Measurements from ENCODE around the gene SP5.
"Not testable (repeated sequence)": the region's sequence is repeated elsewhere in the genome, so short reads cannot be mapped to it uniquely, and the experiment has no call there.

The SP5 gene

GRCh38 chr2:170740660-170741059 is 25.5 kb downstream of the SP5 start:
- DNase-seq, result no peak

DNA sequence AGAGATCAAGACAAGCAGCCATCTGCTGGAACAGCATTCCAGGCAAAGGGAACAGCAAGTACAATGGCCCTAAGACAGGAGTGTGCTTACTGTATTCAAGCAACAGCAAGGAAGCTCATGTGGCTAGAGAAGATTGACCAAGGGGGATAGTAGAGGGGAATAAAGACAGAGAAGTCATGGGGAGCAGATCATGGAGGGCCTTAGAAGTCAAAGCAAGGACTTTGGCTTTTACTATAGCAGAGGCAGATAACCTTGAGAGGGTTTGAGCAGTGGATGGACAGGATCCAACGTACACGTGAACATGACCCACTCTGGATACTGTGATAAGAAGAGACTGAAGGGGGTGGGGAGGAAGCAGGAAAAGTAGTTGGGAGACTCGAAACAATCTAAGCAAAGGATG is 26.9 kb downstream of the SP5 start:
- DNase-seq, result no peak

DNA sequence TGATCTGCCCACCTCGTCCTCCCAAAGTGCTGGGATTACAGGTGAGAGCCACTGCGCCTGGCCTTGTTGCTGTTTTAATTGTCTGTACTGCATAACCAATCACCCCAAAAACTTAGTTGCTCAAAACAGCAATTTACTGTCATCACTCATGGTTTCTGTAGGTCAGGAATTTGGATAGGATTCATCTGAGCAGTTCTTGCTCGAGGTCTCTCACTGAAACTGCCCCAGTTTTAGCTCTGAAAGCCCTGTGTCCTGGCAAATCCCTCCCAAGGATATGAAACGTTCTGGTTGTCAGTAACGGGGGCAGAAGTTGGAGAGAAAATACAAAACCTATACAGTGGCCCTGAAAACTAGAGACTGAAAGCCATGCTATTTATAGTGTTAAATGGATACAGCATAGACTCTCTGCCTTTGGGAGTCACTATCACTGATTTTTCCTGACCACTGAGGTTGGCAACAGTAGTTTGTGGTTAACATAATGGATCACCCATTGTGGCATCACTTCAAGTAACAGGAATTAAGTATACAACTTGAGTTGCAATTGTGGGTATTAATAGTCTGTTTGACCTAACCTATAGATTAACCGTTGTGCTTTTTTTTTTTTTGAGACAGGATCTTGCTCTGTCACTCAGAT is 27.9 kb downstream of the SP5 start:
- DNase-seq, result no peak

GRCh38 chr2:170743530-170744239 is 28.5 kb downstream of the SP5 start:
- no peak for DNase-seq

GRCh38 chr2:170744248-170745002 is 29.3 kb downstream of the SP5 start:
- DNase-seq, result no peak

DNA sequence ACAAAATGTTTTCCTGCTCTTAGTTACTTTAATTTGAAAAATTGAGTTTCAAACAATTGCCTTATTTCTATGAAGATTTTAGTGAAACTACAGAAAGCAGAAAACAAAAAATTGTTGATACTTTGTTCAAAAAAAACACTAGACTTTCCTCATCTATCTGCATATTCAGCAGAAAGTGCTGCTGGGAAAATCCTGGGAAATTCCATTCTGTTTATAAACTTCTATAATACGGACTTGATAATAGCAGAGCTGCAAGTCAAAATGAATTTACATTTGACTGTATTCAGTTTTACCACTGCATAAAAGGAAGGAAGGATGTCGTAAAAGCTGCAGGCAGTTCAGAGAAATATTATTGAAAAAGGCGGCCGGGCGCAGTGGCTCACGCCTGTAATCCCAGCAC is 30.2 kb downstream of the SP5 start:
- DNase-seq, result no peak

- DNase-seq, result no peak
These were observed 32.8 kb downstream of the SP5 start for GRCh38 chr2:170747921-170748320.

DNA sequence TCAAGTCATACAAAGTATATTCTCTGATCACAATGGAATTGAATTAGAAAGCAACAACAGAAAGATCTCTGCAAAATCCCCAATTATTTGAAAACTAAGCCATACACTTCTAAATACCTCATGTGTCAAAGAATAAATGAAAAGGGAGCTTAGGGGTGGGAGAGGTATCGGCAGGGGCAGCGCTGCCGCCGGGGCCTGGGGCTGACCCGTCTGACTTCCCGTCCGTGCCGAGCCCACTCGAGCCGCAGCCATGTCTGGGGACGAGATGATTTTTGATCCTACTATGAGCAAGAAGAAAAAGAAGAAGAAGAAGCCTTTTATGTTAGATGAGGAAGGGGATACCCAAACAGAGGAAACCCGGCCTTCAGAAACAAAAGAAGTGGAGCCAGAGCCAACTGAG is 36.4 kb downstream of the SP5 start:
- DNase-seq, result not testable (repeated sequence)

DNA sequence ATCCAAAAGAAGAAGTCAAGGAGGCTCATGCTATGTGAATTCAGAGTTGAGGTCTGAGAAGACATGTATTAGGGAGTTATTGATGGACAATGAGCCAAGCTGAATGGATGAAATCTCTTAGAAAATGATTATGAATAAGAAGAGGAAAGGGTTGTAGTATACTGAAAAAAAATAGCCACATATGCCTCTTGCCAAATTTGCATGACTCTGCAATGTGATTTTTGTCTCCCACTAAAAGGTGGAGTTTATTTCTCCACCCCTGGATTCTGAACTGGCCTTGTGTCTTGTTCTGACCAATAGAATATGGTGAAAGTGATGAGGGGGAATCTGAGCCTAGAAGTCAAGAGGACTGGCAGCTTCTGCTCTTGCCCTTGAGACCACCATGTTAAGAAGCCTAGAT is 46.4 kb downstream of the SP5 start:
- no peak for DNase-seq

- no peak for DNase-seq
These were observed 47.6 kb downstream of the SP5 start for GRCh38 chr2:170762760-170763159.

- no peak for DNase-seq
These were observed 48.1 kb downstream of the SP5 start for GRCh38 chr2:170763232-170763631.

- DNase-seq, result no peak
These were observed 49.7 kb downstream of the SP5 start for GRCh38 chr2:170764880-170765261.

DNA sequence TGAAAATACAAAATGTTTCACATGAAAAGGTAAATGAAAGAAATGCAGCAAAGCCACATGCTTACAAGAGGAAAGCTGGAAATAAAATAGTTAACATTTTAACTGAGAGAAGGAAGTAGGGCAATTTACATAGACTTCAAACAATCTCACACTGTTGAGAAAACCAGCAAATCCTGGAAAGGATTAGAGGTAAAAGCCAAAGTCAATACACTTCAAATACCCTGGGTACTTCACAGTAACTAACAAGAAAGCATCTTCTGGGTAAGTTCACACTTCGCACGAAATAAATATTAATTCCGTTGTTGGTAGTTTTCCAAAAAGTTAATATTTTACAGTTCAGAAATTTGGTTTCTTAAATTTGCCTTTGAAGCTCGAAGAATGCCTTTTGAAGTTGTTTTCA is 51.6 kb downstream of the SP5 start:
- no peak for DNase-seq
